HepG2 (cell line): ENCODE data around the gene CCNL1. TPM values are rescaled to one million over a fixed set of nuclear protein-coding genes. Genes with fewer than 3 reads are reported as not detected.

ENCODE experiments used
- EP300 ChIP-seq, 3 experiments: sonication (generic) in 1 of 3; formaldehyde crosslinking in 1 of 3; IDR thresholded peaks; 2 replicates each; pipeline versions ENCODE4 v1.5.1 to v1.6.1; 2011 to 2020; ENCODE audit warnings: low read depth in 2 of 3, low read length in 2 of 3, borderline replicate concordance in 1 of 3, improper control_type of control experiment in 1 of 3, mild to moderate bottlenecking in 1 of 3, missing genetic modification reagents in 1 of 3, moderate library complexity in 1 of 3
- FOXA1 ChIP-seq, 2 experiments: fragments of 450-650 bp in 1 of 2; sonication (generic) in 1 of 2; formaldehyde crosslinking in 1 of 2; IDR thresholded peaks; 2 replicates each; pipeline versions ENCODE4 v1.4.0 to v1.6.1; 2016 to 2020; ENCODE audit warnings: missing genetic modification reagents in 1 of 2
- GLI4 ChIP-seq: sonication (generic); formaldehyde crosslinking; IDR thresholded peaks from 2 replicates; pipeline ENCODE4 v1.5.1; 2020; ENCODE audit warnings: missing genetic modification reagents, mild to moderate bottlenecking, moderate library complexity, borderline replicate concordance
- GRHL1 ChIP-seq: sonication (generic); formaldehyde crosslinking; conservative IDR thresholded peaks from 2 replicates; pipeline ENCODE4 v1.8.0; 2022; ENCODE audit warnings: missing genetic modification reagents
- KMT2A ChIP-seq: sonication (generic); formaldehyde crosslinking; IDR thresholded peaks from 2 replicates; pipeline ENCODE4 v1.4.0; 2020; ENCODE audit warnings: missing genetic modification reagents
- PRDM15 ChIP-seq: sonication (generic); formaldehyde crosslinking; IDR thresholded peaks from 2 replicates; pipeline ENCODE4 v1.4.0; 2020; ENCODE audit warnings: missing genetic modification reagents
- SIX4 ChIP-seq: sonication (generic); formaldehyde crosslinking; IDR thresholded peaks from 2 replicates; pipeline ENCODE4 v1.4.0; 2020; ENCODE audit warnings: missing genetic modification reagents
- THAP9 ChIP-seq: sonication (generic); formaldehyde crosslinking; IDR thresholded peaks from 2 replicates; pipeline ENCODE4; 2020; ENCODE audit warnings: missing genetic modification reagents, mild to moderate bottlenecking, borderline replicate concordance
- ZMYM3 ChIP-seq: sonication (generic); formaldehyde crosslinking; IDR thresholded peaks from 2 replicates; pipeline ENCODE4 v1.5.1; 2020; ENCODE audit warnings: mild to moderate bottlenecking, missing genetic modification reagents
- ZNF138 ChIP-seq: sonication (generic); formaldehyde crosslinking; IDR thresholded peaks from 2 replicates; pipeline ENCODE4 v1.5.0; 2020; ENCODE audit warnings: mild to moderate bottlenecking, low read depth, missing genetic modification reagents
- ZNF292 ChIP-seq: sonication (generic); formaldehyde crosslinking; IDR thresholded peaks from 2 replicates; pipeline ENCODE4 v1.8.1; 2022; ENCODE audit warnings: mild to moderate bottlenecking, low read depth, missing genetic modification reagents, borderline replicate concordance
- ZNF552 ChIP-seq: sonication (generic); formaldehyde crosslinking; IDR thresholded peaks from 2 replicates; pipeline ENCODE4 v1.9.0; 2022; ENCODE audit warnings: missing genetic modification reagents, mild to moderate bottlenecking, borderline replicate concordance
- polyA plus RNA-seq, 8 experiments: library from polyadenylated mRNA; depleted of rRNA in 3 of 8; stranded (reverse) in 7 of 8; unstranded in 1 of 8; fragments of >200 nt; fragmentation: Illumina TruSeq in 4 of 8; extraction: Trizol in 4 of 8; gene quantifications; 2 replicates each; pipeline versions ENCODE4 v1.2.1 to v1.2.3, GENCODE V29; 2011 to 2016; ENCODE audit warnings: low read depth in 4 of 8, missing spikeins in 1 of 8, mixed read lengths in 1 of 8; ENCODE audit not compliant: insufficient read depth in 1 of 8
- total RNA-seq, 5 experiments: library from RNA; depleted of rRNA; stranded (reverse); fragments of >200 nt; fragmentation: Illumina TruSeq; extraction: Trizol; gene quantifications; 2 replicates each; pipeline ENCODE4 v1.2.3, GENCODE V29; 2016; ENCODE audit warnings: low read depth in 1 of 5
- TF ChIP-seq, protein P1 (sequence below): sonication (generic); formaldehyde crosslinking; IDR thresholded peaks from 2 replicates; pipeline ENCODE4 v1.4.0; 2020; ENCODE audit warnings: low read depth, mild to moderate bottlenecking, missing genetic modification reagents

CCNL1 gene
- total and polyA plus RNA-seq, 2 of the 13 experiments (the other 11 are each of a cell fraction or from before 2014, with no cell fraction given) = 151 to 303 TPM

- TF ChIP-seq PRDM15 (CRISPR knock-in tag) = peak; percentile 68
- peak; percentile 90 for TF ChIP-seq ZNF292 (CRISPR knock-in tag)
- TF ChIP-seq ZNF138 (CRISPR knock-in tag) = 0 out of 2 replicates have a peak, but pooled peaks have one; percentile 62
- TF ChIP-seq THAP9 (CRISPR knock-in tag) = peak; percentile 83; the same call in 1 of the 2 replicates
- TF ChIP-seq, protein P1, sequence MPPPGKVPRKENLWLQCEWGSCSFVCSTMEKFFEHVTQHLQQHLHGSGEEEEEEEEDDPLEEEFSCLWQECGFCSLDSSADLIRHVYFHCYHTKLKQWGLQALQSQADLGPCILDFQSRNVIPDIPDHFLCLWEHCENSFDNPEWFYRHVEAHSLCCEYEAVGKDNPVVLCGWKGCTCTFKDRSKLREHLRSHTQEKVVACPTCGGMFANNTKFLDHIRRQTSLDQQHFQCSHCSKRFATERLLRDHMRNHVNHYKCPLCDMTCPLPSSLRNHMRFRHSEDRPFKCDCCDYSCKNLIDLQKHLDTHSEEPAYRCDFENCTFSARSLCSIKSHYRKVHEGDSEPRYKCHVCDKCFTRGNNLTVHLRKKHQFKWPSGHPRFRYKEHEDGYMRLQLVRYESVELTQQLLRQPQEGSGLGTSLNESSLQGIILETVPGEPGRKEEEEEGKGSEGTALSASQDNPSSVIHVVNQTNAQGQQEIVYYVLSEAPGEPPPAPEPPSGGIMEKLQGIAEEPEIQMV (CRISPR knock-in tag) = peak; percentile 96
- TF ChIP-seq KMT2A (CRISPR knock-in tag) = peak; percentile 89
- 0 out of 2 replicates have a peak, but pooled peaks have one; percentile 37 for TF ChIP-seq FOXA1 (IDR thresholded peaks at IDR 0.05)
- peak; percentile 98 for TF ChIP-seq FOXA1 (CRISPR knock-in tag; IDR thresholded peaks at IDR 0.05)
- TF ChIP-seq ZMYM3 (CRISPR knock-in tag) = peak; percentile 88; the same call in 1 of the 2 replicates
- TF ChIP-seq ZNF552 = peak; percentile 96
- peak; percentile 71; the same call in 1 of the 2 replicates for TF ChIP-seq SIX4 (CRISPR knock-in tag)
- no peak for TF ChIP-seq GRHL1
- peak; percentile 93 to 97 for TF ChIP-seq EP300 (IDR thresholded peaks at IDR 0.05; ENCODE audit: low read depth in 2 of 2, low read length in 2 of 2)
- peak; percentile 96 for TF ChIP-seq EP300 (CRISPR knock-in tag; IDR thresholded peaks at IDR 0.05; ENCODE audit: borderline replicate concordance)
- no peak for TF ChIP-seq GLI4 (CRISPR knock-in tag)
Measured at GRCh38 chr3:157120071-157120892, 39.7 kb downstream of the CCNL1 start (continued).
